Peyer's patch (tissue), 4 donors: Measurements from ENCODE around the gene HS2ST1.

Source experiments
- POLR2A ChIP-seq, 2 donors: fragments of 450-650 bp; IDR thresholded peaks; one replicate each; pipeline ENCODE4 v1.5.1; 2017; ENCODE audit warnings: antibody characterized with exemption in 2 of 2, mild to moderate bottlenecking in 2 of 2, moderate library complexity in 2 of 2
- TF ChIP-seq, protein P1 (sequence below), 6 experiments: fragments of 450-650 bp in 4 of 6; fragments of 200-600 bp in 2 of 6; sonication (generic) in 1 of 6; IDR thresholded peaks; one replicate each; pipeline ENCODE4 v1.5.1; 2017 to 2019; ENCODE audit warnings: antibody characterized with exemption in 6 of 6, mild to moderate bottlenecking in 3 of 6, moderate library complexity in 1 of 6

- TF ChIP-seq, protein P1, sequence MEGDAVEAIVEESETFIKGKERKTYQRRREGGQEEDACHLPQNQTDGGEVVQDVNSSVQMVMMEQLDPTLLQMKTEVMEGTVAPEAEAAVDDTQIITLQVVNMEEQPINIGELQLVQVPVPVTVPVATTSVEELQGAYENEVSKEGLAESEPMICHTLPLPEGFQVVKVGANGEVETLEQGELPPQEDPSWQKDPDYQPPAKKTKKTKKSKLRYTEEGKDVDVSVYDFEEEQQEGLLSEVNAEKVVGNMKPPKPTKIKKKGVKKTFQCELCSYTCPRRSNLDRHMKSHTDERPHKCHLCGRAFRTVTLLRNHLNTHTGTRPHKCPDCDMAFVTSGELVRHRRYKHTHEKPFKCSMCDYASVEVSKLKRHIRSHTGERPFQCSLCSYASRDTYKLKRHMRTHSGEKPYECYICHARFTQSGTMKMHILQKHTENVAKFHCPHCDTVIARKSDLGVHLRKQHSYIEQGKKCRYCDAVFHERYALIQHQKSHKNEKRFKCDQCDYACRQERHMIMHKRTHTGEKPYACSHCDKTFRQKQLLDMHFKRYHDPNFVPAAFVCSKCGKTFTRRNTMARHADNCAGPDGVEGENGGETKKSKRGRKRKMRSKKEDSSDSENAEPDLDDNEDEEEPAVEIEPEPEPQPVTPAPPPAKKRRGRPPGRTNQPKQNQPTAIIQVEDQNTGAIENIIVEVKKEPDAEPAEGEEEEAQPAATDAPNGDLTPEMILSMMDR (IDR thresholded peaks at IDR 0.05) = no peak
- TF ChIP-seq POLR2A (IDR thresholded peaks at IDR 0.05) = no peak
These were observed 197.4 kb downstream of the HS2ST1 start for GRCh38 chr1:87111659-87112371.
